Stimulated activated CD8-positive, alpha-beta memory T cell treated with anti-CD3 and anti-CD28 coated beads, Interleukin-12 subunit alpha, Interleukin-12 subunit beta, amount 100 ng/mL, for 24 hours (primary cell): Measurements from ENCODE around the gene CNNM4.

Experiments
- DNase-seq: peaks from one replicate; pipeline ENCODE4 v3.0.0-alpha.2; 2020; ENCODE audit errors: extremely low read depth

Gene CNNM4

DNA sequence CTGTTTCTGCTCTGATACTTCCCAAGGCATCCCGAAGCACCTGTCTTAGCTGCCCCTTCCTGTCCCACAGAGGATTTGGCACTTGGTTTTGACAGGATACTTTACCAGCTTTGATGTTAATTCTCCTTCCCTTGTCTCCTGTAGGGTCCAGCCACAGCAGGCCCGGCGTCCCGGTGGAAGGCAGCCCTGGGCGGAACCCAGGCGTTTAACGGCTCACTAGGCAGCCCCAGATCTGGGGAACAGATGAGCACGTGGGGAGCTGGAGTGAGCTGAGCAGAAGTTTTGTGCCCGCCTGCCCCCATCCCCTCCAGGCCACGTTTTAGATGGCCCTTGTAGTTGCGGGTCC is 71.7 kb downstream of the CNNM4 start:
- DNase-seq, result no peak

DNA sequence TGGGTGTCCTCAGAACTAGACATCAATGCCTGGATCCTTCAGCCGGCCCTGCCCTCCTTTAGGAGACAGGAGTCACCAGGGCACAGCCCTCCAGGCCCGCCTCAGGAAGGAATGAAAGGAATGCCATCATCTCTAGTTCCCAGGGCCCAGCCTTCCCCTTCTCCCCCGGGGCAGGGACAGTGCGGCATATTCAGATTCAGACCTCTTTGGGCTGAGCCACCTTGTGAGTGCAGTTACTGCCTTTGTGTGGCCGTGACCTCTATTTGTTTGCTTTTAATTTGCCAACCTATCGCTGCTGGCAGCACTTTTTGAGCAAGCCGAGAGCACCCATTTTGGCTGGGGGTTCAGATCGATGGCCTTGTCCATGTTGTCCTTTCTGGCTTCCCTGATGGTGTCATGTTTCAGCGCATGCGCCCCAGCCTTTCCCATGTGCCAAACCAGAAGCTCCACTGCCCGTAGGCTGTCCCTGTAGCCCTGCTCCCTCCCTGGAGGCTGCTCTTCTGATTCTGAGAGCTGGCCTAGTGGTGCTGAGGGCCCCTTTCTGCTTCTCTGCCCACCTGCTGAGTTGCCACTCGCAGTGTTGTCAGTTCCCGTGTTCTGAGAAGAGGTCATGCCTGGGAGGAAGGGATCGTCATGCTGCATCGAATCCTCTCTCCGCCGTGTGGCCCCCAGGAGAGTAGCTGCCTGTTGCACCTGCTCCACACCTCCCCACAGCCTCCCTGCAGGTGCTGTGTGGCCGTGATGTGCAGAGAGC is 72.2 kb downstream of the CNNM4 start:
- no peak for DNase-seq

DNA sequence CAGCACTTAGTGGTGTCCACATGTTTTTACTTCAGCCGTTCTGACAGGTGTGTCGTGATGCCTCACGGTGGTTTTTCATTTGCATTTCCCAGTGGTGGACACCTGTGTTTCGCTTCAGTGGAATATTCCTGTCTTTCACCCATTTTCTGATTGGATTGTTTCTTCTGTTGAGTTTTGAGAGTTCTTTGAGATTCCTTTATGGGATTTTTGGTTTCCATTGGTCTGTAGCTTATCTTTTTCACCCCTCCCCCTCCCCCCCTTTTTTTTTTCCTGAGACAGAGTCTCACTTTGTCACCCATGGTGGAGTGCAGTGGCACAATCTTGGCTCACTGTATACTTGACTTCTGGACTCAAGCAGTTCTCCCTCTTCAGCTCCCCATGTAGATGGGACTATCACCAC is 75.1 kb downstream of the CNNM4 start:
- DNase-seq, result no peak

GRCh38 chr2:96837575-96837974 is 76.9 kb downstream of the CNNM4 start:
- no peak for DNase-seq

DNA sequence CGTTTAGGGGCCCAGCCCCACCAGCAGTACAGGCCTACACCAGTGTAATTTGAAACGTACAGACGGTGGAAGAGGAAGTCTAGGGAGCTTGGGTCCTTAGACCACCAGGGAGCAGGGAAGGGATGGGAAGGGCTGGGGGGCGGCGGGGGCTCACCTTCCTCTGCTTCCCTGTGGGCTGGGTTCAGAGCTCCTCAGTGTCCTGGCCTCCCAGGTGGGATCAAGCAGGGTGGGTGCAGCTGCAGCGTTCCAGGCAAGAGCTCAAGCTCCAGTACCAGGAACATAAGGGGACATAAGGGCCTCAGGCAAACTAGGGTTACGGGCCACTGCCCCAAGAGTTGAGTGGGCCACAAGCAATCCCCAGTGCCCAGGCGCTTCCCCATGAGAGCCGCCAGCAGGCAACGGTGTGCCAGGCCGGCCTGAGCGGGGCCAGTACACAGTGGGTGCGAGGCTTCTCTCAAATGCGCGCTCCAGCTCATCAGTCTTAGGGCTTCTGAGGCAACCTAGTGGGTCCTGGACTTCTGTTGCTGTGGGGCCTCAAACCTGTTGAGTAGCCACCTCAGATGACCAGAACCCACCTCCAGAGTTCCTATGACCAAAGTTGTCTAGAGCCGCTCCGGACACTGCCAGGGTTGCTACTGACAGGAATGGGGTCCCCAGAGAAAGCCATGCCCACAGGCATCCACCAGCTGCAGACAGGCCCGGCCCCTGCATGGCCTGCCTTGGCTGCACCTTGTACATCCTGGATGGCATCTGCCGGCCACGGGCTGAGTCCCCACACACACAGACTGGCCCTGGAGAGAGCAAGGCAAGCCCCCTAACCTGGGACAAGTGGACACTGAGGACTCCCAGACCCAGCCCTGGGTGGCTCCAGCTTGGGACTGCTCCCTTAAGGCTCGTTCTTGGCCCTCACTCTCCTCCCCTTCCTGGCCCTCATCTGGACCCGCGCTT is 77.9 kb downstream of the CNNM4 start:
- DNase-seq, result no peak

GRCh38 chr2:96839293-96839874 is 78.7 kb downstream of the CNNM4 start:
- peak; percentile 57 for DNase-seq

DNA sequence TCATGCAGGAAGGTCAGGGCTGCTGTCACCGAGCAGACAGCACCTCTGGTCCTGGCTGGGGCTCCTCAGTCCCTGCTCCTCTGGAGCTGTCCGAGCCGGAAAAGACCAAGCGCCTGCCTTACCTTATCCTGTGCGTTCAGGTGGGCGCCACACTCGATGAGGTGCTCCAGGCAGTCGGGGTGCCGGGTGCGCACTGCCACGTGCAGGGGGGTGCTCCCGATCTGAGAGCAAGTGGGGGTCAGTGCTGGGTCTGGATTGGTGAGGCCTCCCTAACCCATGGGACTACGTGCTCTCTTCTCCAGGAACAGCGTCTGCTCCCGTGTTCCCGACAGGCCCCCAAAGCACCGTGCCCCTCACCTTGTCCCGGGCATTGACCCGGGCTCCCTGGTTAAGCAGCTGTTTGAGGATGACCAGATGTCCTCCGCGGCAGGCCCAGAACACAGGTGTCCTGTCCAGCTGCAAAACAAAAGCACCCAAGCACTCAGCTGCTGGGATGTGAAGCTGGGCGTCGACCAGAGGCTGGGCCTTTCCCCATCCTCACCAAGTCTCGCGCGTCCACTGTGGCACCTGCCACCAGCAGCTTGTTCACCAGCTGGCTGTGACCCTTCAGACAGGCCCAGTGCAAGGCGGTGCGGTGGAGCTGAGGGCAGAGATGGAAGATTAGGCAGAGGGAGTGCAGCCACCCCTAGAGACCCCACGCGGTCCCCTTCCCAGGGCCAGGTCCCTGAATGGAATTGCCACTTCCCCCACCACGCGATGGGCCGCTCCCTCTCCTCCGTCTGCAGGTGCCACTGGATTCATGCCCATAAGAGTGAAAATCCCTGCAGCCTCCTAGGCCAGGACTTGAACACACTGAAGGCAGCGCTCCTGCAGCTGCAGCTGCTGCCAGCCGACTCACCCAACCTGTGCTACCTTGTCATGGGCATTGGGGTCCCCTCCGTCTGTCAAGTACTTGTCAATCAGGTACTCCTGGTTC is 79.5 kb downstream of the CNNM4 start:
- no peak for DNase-seq

DNA sequence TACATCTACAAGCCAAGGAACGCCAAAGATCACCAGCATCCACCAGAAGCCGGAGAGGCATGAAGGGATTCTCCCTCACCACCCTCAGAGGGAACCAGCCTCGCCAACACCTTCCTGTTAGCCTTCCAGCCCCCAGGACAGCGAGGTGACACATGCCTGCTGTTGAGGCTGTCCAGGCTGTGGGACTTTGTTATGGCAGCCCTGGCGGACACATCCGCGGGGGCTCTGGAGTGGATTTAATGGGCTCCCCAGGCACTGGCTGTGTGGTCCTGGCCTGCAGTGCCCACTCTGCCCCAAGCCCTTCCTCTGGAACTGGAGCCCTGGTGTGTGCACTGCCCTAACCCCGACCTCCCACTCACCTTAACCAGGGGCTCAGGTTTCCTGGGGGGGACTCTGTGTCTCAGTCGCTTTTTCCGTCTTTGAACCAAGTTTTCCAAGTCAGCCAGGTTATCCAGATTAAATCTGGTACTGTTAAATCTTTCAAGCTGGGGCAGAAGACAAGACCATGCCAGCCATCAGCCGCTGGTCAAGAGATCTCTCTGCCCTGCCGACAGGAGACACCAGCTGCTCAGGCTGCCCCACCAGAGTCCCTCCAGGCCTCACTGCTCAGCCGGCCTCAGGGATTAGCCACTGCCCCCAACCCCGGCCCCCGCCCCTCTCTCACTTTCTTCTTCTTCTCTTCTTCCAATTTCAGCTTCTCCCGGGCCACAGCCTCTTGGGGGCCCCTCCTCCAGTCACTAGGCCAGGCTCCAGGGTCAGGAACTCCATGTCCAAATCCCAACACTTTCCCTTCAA is 81.2 kb downstream of the CNNM4 start:
- DNase-seq, result no peak

- no peak for DNase-seq
Measured at GRCh38 chr2:96842600-96842999, 81.9 kb downstream of the CNNM4 start.

DNA sequence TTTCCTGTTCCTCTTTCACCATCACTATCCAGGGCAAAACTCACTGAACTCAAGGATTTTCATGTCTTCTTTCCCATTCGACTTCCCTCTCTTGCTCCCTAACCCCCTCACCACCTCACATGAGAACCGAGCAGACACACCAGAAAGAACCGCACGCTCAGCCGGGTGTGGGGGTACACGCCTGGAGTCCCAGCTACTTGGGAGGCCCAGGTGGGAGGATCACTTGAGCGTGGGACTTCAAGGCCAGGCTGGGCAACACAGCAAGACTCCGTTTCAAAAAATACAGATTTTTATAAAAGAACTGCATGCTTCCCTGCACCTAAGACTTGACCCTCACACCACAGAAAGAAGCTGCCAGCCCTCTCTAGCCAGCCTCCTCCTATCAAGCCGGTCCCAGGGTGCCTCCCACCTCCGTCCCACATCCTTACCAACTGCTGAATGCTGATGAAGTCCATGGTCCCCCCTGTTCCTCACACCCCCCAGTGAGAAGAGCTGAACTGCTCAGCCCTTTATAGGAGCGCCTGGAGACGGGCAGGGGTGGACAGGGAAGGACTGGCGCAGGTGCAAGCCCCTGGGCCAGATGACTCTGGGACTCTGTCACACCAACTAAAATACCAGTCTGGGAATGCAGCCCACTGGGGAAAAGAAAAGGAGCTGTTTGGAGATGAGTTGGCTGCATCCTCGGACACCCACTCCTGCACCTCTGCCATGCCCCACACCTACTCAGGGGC is 83.0 kb downstream of the CNNM4 start, which contains the start of gene ANKRD23:
TSS of gene ANKRD23 (minus strand) at position 484 of the 731 bp plus-strand sequence. CDS start at position 455, 29 bp downstream.
- DNase-seq, result no peak

DNA sequence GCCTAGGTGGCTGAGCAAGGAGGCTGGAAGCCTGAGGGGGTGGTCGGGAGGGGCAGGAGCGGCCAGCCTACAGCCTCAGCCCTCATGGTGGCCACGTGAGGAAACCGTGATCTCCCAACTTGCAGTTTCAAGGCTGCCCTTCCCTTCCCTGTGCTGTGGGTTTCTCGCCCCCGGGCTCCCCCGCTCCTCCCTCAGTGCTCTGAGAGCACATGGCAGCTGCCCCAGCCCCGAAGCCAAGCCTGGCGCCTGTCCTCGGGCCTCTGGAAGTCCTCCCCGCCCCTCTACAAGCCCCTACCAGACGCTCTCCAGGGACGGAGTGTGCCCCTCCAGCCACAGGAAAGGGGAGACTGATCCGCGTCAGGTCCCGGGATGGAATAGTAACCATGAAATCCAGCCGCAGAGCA is 83.7 kb downstream of the CNNM4 start:
- no peak for DNase-seq

- DNase-seq, result no peak
Measured at GRCh38 chr2:96846825-96847224, 86.1 kb downstream of the CNNM4 start.

- no peak for DNase-seq
Measured at GRCh38 chr2:96847586-96847985, 86.9 kb downstream of the CNNM4 start.

GRCh38 chr2:96848264-96848663 is 87.6 kb downstream of the CNNM4 start:
- DNase-seq, result no peak

DNA sequence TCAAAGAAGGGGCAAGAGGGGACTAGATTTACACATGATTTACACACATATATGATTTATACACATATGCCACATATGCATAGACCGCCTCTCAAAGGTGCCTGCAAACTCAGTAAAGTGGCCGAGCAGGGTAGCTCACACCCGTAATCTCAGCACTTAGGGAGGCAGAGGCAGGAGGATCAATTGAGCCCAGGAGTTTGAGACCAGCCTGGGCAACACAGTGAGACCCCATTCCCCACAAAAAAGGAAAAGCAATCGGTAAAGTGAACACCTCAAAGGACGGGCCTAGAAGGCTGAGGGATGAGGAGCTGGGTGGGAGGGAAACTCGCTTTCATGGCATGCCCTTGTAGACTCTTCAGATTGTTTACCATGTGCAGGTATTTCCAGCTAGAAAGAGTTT is 92.0 kb downstream of the CNNM4 start:
- DNase-seq, result no peak

DNA sequence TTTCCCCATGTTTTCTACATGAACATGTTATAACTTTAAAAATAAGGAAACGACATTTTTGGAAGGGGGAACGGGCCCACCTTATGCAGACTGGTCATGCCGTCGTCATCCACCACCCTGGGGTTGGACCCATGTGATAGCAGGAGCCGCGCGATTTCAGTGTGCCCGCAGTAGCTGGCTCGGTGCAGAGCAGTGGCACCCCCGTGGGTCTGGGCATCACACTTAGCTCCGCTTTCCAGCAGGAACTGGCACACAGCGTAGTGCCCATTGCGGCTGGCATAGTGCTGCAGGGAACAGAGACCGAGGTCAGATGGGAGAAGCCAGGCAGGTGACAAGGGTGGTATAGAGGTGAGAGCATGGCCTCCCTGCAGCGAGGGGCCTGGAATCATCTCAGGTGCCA is 92.6 kb downstream of the CNNM4 start:
- no peak for DNase-seq

DNA sequence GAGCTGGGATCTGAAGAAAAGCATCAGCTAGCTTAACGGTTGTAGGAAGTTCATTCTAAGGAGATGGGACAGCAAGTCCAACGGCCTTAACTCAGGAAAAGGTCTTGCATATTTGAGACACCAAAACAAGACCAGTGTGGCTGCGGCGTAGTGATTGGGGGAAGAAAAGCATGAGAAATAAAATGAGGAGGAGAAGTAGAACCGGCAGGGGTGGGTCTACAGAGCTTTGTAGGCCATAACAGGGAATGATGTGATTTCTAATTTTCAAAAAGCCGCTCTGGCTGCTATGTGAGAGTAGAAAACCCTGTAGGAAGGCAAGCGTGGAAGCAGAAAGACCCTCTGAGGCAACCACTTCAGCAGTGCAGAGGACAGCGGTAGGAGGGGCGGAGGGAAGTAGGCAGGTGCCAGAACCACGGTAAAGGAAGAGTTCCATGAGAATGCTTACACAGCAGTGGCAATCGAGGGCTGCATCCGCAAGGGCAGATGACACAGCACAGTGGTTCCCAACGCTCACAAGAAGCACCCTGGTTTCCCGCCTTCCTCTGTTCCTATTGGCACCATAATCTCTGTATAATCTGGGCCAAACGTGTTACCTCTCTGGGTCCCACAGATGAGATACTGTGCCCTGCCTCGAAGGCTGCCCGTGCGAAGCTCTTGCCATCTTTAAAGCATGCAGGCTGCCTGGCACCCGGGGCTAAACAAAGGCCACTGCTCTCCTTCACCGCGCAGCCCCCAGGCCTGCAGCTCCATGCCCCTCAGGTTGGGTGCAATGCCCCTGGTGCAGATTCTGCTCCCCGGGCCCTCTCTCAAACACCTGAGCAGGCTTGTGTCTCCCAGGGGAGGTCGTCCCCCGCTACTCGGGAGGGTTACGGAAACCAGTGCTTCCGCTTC is 96.3 kb downstream of the CNNM4 start:
- no peak for DNase-seq

DNA sequence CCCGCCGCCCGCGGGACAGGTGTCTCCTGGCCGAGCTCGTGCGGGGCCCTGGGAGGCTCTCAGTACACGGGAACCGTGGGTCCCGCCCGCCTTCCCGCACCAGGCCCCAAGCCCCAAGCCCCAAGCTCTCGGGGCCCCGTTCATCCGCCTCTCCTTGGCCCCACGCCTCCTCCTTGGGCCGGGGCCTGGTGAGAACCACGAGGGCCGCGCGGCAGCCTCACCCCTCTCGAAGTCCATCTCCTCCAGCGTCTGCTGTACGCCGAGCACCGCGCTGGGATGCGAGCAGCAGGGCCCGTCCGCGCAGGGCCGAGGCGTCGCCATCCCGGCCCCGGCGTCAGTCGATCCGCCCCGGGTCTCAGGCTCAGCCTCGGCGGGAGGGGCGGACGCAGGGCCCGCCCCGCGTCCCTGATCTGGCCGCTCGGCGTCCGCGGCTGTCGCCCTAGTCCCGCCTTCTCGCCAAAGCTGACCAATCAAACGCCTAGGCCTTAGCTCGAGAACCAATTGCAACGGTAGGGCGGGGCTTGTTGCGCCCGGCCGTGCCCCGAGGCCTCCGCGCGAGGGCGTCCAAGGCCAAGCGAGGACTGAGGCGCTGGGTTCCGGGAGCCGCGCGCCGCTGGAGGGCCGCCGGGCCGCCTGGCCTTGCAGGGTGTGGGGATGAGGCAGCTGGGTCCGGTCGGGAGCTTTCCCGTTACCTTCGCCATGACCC is 97.1 kb downstream of the CNNM4 start, which contains the start of gene ANKRD39:
TSS of gene ANKRD39 (minus strand) at position 350 of the 706 bp plus-strand sequence. CDS start at position 321, 29 bp downstream.
- DNase-seq, result peak; percentile 93
